A673 (cell line): ENCODE measurements around the gene FAM162A. TPM values are rescaled to one million over a fixed set of nuclear protein-coding genes. Genes with fewer than 3 reads are reported as not detected.
"Not testable (repeated sequence)": the region's sequence is repeated elsewhere in the genome, so short reads cannot be mapped to it uniquely, and the experiment has no call there.

ENCODE experiments used
- BruUV-seq: library from RNA; stranded (reverse); fragments of 400-500 nt; replicated peaks from 2 replicates; lab custom pipeline; 2021; lab: Mats Ljungman, UMichigan
- CTCF ChIA-PET: fragments of 300-600 bp; sonication (Branson Sonifier 250); formaldehyde crosslinking; loops from one replicate; lab custom pipeline; 2022; ENCODE audit warnings: antibody characterized with exemption; lab: Charles Lee
- POLR2A ChIA-PET: fragments of 300-600 bp; sonication (Branson Sonifier 250); formaldehyde crosslinking; loops from one replicate; lab custom pipeline; 2022; ENCODE audit warnings: antibody characterized with exemption; ENCODE audit not compliant: low non-redundant PET; lab: Charles Lee
- DNase-seq: peaks from one replicate; pipeline ENCODE4 v3.0.0-alpha.2; 2015; ENCODE audit warnings: low spot score
- H3K27ac ChIP-seq: fragments of 200-600 bp; sonication (generic); 2 replicates; pipeline ENCODE4 v1.5.1; 2016; ENCODE audit warnings: mixed run types, low read depth, mild to moderate bottlenecking, mixed read lengths, antibody characterized with exemption, low read length; ENCODE audit not compliant: poor library complexity, severe bottlenecking
- H3K27me3 ChIP-seq: fragments of 200-600 bp; sonication (generic); replicated peaks from 2 replicates; pipeline ENCODE4 v1.6.1; 2017; ENCODE audit warnings: mixed run types, low read depth, mild to moderate bottlenecking, mixed read lengths, antibody characterized with exemption, low read length; ENCODE audit not compliant: insufficient read depth, poor library complexity
- H3K36me3 ChIP-seq: fragments of 200-600 bp; sonication (generic); 2 replicates; pipeline ENCODE4 v1.6.1; 2016; ENCODE audit warnings: mixed run types, mild to moderate bottlenecking, mixed read lengths, antibody characterized with exemption, low read length; ENCODE audit not compliant: insufficient read depth, poor library complexity, severe bottlenecking
- H3K4me1 ChIP-seq: fragments of 200-600 bp; sonication (generic); 2 replicates; pipeline ENCODE4 v1.6.1; 2017; ENCODE audit warnings: mixed run types, mild to moderate bottlenecking, mixed read lengths, antibody characterized with exemption, low read length; ENCODE audit not compliant: insufficient read depth, poor library complexity, severe bottlenecking
- H3K4me3 ChIP-seq: fragments of 200-600 bp; sonication (generic); 2 replicates; pipeline ENCODE4 v1.5.1; 2016; ENCODE audit warnings: low read depth, mixed run types, mild to moderate bottlenecking, mixed read lengths, low read length; ENCODE audit not compliant: poor library complexity, severe bottlenecking
- H3K9me3 ChIP-seq: fragments of 200-600 bp; sonication (generic); 2 replicates; pipeline ENCODE4 v1.6.1; 2016; ENCODE audit warnings: mixed run types, low read depth, mild to moderate bottlenecking, mixed read lengths, antibody characterized with exemption, low read length; ENCODE audit not compliant: poor library complexity, severe bottlenecking
- CTCF ChIP-seq: fragments of 300-800, 200-600 bp; sonication (generic); conservative IDR thresholded peaks from 2 replicates; pipeline ENCODE4 v1.5.1; 2017; ENCODE audit warnings: low read depth, mild to moderate bottlenecking, antibody characterized with exemption, low read length, moderate library complexity, mixed read lengths
- EZH2 ChIP-seq: fragments of 200-600 bp; sonication (generic); IDR thresholded peaks from 2 replicates; pipeline ENCODE4 v1.6.1; 2017; ENCODE audit warnings: borderline replicate concordance, low read depth, mild to moderate bottlenecking, mixed read lengths, antibody characterized with exemption, low read length; ENCODE audit not compliant: poor library complexity, severe bottlenecking
- intact Hi-C: fragments of 100-400 bp; cut with micrococcal nuclease; formaldehyde crosslinking; loops from one replicate; pipeline ENCODE4 v1.10.0; 2022; ENCODE audit not compliant: unreplicated experiment
- total RNA-seq: library from RNA; stranded (reverse); gene quantifications from 2 replicates; pipeline ENCODE4 v1.2.3, GENCODE V29; 2021

FAM162A gene
- total RNA-seq, 1 experiment from 2014 or later: 58.1 TPM

DNA sequence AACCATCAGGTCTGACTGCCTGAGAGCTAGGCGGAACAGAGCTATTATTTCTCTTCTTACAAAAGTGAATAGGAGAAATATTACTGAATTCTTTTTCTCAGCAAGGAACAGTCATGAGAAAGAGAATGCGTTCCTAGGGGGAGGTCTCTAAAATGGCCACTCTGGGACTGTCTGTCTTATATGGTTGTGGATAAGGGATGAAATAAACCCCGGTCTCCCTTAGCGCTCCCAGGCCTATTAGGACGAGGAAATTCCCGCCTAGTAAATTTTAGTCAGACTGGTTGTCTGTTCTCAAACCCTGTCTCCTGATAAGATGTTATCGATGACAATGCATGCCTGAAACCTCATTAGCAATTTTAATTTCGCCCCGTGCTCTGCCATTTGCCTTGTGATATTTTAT, 52.0 kb downstream of the FAM162A start:
- Histone ChIP-seq H3K9me3 (no peaks in the 10 kb centered on the region), H3K27ac (no peak overlapping the region), H3K36me3 (peaks cover 50% of the 10 kb centered on the region), H3K27me3 (no peaks in the 10 kb centered on the region), H3K4me1 (no peaks in the 10 kb centered on the region), H3K4me3 (no peak overlapping the region)
- BruUV-seq: no TSS peak
- no peak for DNase-seq
- ChIA-PET CTCF (interaction anchor here (0.7 kb wide), 1 partner anchor 57 kb away, joined by 3 read pairs; no protein-coding TSS in a partner anchor), POLR2A (no interaction called here)
- intact Hi-C loops: no loop called here
- TF ChIP-seq CTCF (no peak), EZH2 (no peak)

GRCh38 chr3:122443090-122443489, 59.1 kb downstream of the FAM162A start:
- ChIA-PET POLR2A (no interaction called here), CTCF (no interaction called here)
- intact Hi-C loops: no loop called here
- Histone ChIP-seq H3K4me3 (no peak overlapping the region), H3K27me3 (no peaks in the 10 kb centered on the region), H3K36me3 (peaks cover 36% of the 10 kb centered on the region), H3K9me3 (no peaks in the 10 kb centered on the region), H3K4me1 (no peaks in the 10 kb centered on the region), H3K27ac (no peak overlapping the region)
- TF ChIP-seq EZH2 (no peak), CTCF (no peak)
- no peak for DNase-seq
- no TSS peak for BruUV-seq

- BruUV-seq, CTCF ChIA-PET: not testable (repeated sequence)
- peaks cover 35% of the 10 kb centered on the region for H3K36me3 ChIP-seq
Measured at GRCh38 chr3:122443762-122444490, 59.9 kb downstream of the FAM162A start.

GRCh38 chr3:122444491-122444887, 60.5 kb downstream of the FAM162A start:
- DNase-seq, H3K4me3 ChIP-seq, POLR2A ChIA-PET, H3K9me3 ChIP-seq, H3K27me3 ChIP-seq, intact Hi-C loops, H3K27ac ChIP-seq, H3K4me1 ChIP-seq, CTCF ChIA-PET, BruUV-seq: not testable (repeated sequence)
- H3K36me3 ChIP-seq: peaks cover 39% of the 10 kb centered on the region

More at GRCh38 chr3:122443762-122444490, 59.9 kb downstream of the FAM162A start:
- H3K4me3 ChIP-seq, intact Hi-C loops, H3K27me3 ChIP-seq, H3K4me1 ChIP-seq, DNase-seq, H3K9me3 ChIP-seq, POLR2A ChIA-PET, H3K27ac ChIP-seq: not testable (repeated sequence)

DNA sequence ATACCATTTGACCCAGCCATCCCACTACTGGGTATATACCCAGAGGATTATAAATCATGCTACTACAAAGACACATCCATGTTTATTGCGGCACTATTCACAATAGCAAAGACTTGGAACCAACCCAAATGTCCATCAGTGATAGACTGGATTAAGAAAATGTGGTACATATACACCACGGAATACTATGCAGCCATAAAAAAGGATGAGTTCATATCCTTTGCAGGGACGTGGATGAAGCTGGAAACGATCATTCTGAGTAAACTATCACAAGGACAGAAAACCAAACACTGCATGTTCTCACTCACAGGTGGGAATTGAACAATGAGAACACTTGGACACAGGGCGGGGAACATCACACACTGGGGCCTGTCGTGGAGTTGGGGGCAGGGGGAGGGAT, 64.2 kb downstream of the FAM162A start:
- POLR2A ChIA-PET, H3K27me3 ChIP-seq, CTCF ChIA-PET, H3K27ac ChIP-seq, H3K9me3 ChIP-seq, DNase-seq, H3K4me1 ChIP-seq, H3K4me3 ChIP-seq, intact Hi-C loops, BruUV-seq: not testable (repeated sequence)
- H3K36me3 ChIP-seq: peaks cover 41% of the 10 kb centered on the region
